Measurements from ENCODE around the gene LST1.

Gene LST1

DNA sequence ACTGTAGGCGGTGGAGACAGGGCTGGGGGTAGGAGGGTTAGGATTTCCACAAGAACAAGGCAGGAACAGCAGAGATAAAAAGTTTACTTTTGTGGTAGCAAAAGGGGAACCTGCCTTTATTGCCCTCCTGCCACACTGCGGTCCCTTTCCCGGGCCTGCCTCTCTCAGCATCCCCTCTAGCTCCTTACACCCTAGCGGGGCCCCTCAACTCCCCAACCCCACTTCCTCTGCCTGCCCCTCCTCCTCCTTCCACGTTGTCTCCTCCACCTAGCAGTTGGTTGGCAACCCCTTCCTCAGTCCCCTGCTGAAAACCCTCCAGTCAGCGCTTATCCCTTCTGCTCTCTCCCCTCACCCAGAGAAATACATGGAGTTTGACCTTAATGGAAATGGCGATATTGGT, 29.7 kb downstream of the LST1 start:
- no peak for DNase-seq (ENCODE audit: low read depth)
- TF ChIP-seq, protein P1, sequence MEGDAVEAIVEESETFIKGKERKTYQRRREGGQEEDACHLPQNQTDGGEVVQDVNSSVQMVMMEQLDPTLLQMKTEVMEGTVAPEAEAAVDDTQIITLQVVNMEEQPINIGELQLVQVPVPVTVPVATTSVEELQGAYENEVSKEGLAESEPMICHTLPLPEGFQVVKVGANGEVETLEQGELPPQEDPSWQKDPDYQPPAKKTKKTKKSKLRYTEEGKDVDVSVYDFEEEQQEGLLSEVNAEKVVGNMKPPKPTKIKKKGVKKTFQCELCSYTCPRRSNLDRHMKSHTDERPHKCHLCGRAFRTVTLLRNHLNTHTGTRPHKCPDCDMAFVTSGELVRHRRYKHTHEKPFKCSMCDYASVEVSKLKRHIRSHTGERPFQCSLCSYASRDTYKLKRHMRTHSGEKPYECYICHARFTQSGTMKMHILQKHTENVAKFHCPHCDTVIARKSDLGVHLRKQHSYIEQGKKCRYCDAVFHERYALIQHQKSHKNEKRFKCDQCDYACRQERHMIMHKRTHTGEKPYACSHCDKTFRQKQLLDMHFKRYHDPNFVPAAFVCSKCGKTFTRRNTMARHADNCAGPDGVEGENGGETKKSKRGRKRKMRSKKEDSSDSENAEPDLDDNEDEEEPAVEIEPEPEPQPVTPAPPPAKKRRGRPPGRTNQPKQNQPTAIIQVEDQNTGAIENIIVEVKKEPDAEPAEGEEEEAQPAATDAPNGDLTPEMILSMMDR (conservative IDR thresholded peaks at IDR 0.05; ENCODE audit: low read length): no peak
- H3K4me3 ChIP-seq (ENCODE audit: low read length): no peak overlapping the region

DNA sequence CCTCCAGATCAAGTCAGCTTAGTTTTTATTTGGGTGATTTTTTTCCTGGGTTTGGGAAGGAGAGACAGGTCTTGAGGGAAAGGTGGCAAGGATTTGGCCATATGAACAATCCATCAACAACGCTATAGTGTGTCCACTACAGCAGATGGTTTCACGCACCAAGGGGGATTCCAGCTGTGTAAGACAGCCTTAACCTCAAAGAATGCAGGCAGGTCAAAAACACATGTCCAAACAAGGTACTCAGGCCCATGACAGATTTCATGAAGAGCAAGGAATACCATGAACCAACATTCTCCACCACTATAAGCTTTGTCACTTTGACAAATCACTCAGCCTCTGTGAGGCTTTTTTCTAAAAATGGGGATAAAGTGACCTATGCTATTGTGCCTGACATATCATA, 30.9 kb downstream of the LST1 start:
- TF ChIP-seq, protein P1 (conservative IDR thresholded peaks at IDR 0.05; ENCODE audit: low read length): no peak
- no peak for DNase-seq (ENCODE audit: low read depth)
- no peak overlapping the region for H3K4me3 ChIP-seq (ENCODE audit: low read length)

DNA sequence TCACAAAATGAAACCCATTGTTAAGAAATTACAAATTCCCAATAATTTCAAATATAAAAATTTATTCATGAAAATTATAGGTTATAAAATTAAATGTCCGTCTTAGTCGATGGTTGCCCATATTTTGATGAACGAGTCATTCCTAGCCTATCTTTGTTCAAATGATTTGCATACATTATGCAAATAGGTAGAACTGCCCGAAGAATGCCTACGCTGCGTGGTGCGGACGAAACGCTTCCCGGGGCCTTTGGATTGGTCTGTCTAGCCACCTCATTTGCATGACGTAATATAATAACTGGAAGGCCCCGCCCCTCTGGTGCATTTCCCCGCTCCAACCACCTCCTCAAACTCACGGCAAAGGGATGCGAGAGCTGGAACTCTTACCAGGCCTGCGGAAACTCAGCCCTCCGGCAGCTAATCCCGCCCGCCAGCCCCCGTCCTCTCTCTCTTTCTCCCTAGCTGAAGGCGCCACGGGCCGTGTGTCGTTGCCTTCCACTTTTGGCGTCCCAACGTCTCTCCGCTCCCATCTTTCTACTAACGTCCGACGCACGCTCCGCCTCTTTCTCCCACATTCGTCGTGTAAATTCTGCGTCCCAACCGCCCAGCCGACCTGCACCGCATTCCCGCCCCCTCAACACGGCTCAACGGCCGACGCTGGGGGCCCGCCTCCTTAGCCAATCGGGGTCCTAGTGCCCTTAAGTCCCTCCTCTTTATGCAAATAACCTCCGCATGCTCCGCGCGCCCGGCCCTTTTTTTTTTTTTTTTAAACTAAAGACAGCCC, 33.9 kb downstream of the LST1 start:
- TF ChIP-seq, protein P1 (conservative IDR thresholded peaks at IDR 0.05; ENCODE audit: low read length): no peak
- DNase-seq (ENCODE audit: low read depth): peak; percentile 100
- peak overlapping the region; percentile 79 for H3K4me3 ChIP-seq (ENCODE audit: low read length)

DNA sequence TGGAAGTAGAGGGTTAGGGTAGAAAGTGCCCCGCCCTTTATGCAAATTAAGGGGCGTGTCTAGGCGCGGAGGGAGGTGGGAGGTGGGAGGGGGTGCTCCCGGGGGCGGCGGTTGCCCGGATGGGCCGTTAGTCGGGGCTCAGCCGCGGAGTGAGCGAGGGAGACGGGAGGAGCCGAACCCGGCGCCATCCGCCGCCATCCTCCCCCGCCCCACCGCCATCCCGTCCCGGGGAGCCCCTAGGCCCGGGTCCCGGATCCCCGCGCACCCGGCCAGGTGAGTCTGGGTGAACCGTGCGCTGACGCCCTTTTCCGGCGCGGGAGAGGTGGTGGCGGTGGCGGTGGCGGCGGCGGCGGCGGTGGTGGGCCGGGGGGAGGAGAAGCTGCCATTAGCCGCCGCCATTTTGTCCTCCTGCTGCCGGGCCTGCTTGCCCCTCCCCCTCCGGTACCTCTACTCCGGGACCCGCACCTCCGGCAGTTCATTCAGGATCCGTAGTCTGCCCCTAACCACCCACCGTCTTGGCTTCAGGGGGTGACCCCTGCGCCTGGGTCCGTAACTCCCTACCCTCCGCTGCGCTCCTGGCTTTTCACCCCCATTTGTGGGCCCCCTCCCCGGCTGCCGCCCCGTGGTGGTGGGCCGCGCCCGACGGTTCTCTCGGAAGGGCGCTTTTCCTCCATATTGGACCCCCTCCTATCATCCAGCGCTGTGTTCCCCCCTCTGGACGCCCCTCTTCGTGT, 34.7 kb downstream of the LST1 start, which contains the start of gene PRRC2A:
PRRC2A (plus strand) TSS at position 130 of the 734 bp plus-strand sequence. CDS start 2,075 bp downstream, outside the sequence.
- TF ChIP-seq, protein P1 (conservative IDR thresholded peaks at IDR 0.05; ENCODE audit: low read length): no peak
- no peak for DNase-seq (ENCODE audit: low read depth)
- peak within 1 kb of the TSS; percentile 92 for H3K4me3 ChIP-seq (ENCODE audit: low read length)

DNA sequence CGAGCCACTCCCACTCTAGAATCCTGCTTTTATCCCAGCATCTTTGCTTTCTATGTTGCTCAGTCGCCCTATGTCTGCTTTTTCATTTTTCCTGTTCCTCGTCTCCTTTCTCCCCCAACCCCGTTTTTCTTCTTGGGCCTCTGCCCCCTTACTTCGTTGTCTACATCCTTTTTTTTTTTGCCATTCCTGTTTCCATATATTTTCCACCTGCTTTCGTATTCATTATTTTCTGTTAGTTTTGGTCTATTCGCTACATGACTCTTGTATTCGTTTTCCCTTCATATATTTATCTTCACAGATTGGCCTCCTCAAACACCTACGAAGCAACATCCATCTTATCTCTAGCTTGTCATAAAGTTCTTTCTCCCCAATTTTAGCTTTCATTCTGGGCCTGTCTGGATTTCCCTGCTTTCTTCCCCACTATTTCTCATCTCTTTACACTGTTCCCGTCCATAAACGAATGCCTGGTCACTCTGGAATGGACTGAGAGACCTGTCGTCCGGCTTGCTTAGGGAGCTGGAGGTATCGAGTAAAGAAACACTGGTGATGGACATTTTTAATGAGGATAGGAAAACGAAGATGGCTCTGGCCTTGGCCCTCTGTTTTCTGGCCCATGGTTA, 35.4 kb downstream of the LST1 start:
- TF ChIP-seq, protein P1 (conservative IDR thresholded peaks at IDR 0.05; ENCODE audit: low read length): no peak
- peak overlapping the region; percentile 92 for H3K4me3 ChIP-seq (ENCODE audit: low read length)
- DNase-seq (ENCODE audit: low read depth): no peak

DNA sequence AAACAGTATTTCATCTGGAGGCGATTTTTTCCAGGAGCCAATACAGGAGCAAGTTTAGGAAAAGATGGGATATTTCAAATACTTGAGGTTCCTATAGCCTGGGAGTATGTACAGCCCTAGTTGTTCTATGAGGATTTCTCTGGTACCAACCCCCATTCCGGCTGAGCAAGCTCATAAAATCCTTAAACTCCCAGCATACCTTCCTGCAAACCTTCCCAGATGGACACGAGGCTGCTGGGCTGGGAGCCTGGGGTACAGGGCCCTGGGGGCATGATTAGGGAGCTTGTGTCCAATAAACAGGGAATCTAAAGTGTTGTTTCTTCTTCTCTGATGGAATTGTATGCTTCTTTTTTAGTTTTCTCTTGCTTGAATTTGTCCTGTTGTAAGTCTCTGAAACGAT, 35.9 kb downstream of the LST1 start:
- TF ChIP-seq, protein P1 (conservative IDR thresholded peaks at IDR 0.05; ENCODE audit: low read length): no peak
- H3K4me3 ChIP-seq (ENCODE audit: low read length): peak overlapping the region; percentile 92
- DNase-seq (ENCODE audit: low read depth): peak; percentile 31

Measured in AG10803 (cell line).